Erythroblast (primary cell): ENCODE data around the gene ZFP92.

Source experiments
- GATA1 ChIP-seq: IDR thresholded peaks from 2 replicates; pipeline ENCODE4 v1.6.1; 2011; ENCODE audit warnings: low read depth, mild to moderate bottlenecking, control low read depth, low read length, moderate library complexity
- POLR2A ChIP-seq: IDR thresholded peaks from 2 replicates; pipeline ENCODE4 v1.6.1; 2011; ENCODE audit warnings: mild to moderate bottlenecking, low read length

DNA sequence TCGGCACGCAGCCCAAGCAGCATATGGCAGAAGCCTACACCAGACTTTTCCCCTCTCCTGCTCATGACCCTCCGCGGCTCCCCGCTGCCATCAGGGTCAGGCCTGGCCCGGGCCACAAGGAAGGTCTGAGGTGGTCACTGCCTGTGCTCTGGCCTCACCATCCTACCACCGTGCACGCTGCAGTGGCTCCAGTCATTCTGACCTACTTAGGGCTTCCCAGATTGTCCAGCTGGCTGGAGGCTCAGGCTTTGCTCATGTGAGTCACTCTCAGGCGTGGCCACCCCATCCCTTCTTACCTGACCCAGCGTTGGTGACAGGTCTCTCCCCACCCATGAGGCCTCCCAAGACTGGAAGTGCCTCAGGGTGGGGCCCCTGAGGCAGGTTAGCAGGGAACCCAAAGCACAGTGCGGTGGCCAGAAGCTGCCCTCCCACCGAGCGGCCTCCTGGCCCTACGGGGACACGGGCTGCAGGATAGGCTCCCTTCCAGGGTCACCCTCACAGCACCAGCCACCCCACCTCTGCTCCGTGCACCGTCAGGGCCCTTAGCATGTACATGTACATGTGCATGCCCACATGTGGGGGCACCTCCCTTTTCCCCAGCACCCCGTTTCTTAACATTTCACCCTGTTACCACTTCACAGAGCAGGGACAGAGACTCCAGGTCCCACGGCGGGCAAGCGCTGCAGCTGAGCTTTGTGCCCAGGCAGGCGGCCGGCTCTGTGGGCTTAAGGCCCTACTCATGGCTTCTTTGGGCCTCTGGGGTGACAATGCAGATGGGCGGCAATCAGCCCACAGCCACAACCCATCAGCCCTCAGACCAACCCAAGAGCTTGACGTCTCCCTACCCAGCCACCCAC is 32.4 kb downstream of the ZFP92 start:
- TF ChIP-seq POLR2A, result no peak
- TF ChIP-seq GATA1, result no peak
